KBM-7 (cell line): ENCODE data around the gene LY6G5C.

ENCODE experiments used
- DNase-seq: peaks from one replicate; pipeline ENCODE4 v3.0.0-alpha.2; 2015
- in situ Hi-C: fragments of 300-500 bp; cut with MboI; formaldehyde crosslinking; loops from 2 replicates; pipeline ENCODE4 v1.14.3; 2020; ENCODE audit warnings: low sequenced_read_pairs, low pct_unique_long_range_greater_than_20kb, mixed read lengths

LY6G5C gene

DNA sequence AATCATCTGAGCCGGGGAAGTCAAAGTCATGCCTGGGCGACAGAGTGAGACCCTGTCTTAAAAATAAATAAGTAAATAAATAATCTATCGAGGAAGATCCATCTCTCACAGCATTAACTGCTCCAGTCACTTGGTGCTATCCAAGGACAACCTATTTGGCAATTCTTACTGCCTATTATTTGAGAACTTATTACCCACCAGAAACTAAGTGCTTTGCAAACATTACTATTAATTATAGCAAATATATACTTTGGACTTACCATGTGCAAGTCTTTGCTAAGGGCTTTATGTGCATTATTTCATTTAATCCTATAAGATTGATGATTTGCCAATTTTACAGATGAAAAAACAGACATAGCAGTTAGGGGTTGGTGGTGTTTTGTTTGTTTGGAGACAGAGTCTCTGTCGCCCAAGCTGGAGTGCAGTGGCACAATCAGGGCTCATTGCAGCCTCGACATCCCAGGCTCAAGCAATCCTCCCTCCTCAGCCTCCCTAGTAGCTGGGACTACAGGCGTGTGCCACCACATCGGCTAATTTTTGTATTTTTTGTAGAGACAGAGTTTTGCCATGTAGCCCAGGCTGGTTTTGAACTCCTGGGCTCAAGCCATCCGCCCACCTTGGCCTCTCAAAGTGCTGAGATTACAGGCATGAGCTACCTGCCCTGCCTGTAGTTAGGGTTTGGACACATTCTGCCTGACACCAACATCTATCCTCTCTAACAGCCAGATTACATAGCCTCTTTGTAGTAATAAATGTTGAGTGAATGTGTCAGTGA, 26.1 kb downstream of the LY6G5C start:
- no peak for DNase-seq
- in situ Hi-C loops, result no loop called here

DNA sequence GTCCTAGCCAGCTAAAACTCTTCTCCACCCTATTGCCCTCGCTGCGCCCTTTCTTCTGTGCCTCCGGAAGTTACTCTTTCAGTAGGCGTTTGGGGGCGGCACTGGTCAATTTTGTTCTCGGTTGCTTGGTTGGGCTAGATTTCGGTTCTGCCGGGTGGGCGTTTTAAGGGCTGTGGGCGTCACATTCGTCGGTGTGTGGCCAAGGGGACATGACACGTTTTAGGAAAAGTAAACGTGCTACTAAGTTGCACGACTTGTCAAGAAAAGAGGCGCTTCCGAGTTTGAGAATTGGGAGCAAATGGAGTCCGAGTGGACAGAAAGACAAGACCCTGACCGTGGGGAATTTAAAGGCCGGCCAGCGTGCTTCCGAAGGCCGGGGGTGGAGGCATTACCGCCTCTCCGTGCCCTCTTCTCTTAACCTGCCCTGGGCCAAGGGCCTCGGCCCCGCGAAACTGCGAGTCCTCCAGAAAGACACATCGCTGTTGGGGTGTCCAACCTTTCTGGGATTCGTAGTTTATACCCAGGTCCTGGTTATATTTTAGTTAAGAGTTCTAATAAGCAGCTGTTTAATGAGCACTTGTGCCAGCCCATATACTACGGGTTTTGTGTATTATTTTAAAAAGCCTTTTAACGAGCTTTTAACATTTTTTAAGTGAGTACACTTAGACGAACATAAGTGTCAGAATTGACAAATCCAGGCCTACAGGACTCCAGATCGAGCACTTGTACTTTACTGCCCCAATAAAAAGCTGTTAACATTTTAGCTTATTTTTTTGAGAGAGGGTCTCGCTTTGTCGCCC, 27.7 kb downstream of the LY6G5C start:
- DNase-seq, result no peak
- in situ Hi-C loops, result no loop called here

DNA sequence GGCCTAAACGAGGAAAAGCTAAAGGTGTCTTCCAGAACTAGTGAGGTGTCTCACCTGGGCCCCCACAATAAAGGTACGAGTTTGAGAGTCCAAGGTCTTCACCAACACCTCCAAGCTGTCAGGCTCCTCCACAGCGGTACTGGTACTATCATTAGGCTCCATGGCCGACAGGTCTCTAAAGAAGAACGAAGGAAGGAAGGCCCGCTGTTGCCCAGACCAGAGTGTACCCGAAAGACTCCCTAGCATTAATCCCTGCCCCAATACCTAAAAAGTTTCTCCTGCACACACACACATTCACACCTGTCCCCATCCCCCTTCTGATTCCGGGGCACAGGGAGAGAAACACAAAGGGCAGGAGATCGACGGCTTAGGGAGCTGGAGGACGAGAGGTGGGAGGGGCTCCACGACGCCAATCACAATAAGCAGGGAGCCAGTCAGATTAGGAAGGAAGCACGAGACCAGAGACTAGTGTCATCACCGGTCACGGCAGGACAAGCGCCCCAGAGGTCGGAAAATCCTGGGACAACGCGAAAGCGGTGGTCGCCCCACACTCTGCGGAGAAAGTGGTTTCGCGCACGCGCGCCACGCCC, 29.2 kb downstream of the LY6G5C start:
- in situ Hi-C loops, result no loop called here
- DNase-seq, result peak; percentile 82

DNA sequence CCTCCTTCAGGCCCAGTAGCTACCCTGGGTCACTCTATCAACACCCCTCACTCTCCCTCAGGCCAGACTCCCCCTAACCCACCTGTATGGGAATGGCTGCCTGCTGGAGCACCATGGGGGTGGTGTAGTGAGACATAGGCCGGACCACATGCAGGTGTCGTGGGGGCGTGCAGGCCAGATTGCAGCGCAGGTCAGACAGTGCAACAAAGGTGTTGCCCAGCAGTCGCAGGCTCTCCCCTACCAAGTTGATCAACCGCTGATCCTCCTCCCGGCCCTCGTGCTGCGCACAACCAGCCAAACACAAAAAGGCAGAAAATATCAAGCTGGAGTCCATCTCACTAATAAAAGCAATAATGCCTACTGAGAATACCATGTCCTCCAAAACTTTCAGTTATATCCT, 35.5 kb downstream of the LY6G5C start:
- in situ Hi-C loops, result no loop called here
- no peak for DNase-seq

DNA sequence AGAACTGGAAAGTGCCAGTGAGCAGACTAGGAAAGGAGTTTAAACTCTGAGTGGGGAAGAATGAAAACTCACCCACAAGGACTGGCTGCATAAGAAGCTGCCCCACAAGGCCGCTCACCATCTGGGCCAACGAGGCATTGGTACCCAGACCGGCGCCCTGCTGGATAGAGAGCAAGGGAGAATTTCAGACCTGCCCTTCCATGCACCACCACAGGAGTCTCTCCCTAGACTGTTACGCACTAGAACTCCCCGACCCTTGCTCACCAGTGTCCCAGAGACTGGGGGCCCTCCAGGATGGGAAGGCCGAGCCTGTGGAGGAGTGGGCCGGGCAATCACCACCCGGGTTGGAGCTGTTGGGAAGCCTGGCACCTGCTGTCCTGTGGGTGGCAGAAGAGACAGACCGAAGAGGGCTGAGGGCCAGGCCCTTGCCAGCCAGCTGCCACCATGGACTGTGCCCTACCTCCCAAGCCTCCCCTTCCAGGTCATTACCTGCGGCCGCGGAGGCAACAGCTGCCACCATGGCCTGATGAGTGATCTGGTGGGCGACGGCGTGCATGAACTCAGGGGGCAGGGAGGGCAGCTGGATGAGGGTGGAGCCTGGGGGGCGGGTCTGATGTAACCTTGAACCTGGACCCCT, 36.9 kb downstream of the LY6G5C start:
- in situ Hi-C loops, result no loop called here
- no peak for DNase-seq

DNA sequence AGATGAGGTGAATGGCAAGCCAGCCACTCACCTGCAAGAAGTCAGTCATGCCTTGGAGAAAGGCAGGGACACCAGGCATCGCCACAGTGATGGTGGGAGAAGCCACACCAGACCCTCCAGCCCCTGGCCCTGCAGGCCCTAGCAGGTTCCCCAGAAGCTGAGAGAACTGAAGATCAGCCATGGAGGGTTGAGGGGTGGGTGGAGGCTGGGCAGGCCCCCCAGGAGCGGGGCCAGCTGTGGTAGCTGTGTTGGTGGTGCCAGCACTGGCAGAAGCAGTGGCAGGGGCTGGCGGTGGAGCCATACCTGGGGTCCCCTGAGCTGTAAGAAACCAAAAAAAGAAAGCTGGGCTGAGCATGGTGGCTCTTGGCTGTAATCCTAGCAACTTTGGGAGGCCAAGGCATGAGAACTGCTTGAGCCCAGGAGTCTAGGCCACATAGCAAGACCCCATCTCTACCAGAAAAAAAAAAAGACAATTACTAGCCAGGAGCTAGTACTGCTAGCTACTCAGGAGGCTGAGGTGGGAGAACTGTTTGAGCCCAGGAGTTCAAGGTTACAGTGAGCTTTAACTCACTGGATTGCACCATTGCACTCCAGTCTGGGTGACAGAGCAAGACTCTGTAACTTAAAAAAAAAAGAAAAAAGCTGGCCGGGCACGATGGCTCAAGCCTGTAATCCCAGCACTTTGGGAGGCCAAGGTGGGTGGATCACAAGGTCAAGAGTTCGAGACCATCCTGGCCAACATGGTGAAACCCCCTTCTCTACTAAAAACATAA, 37.9 kb downstream of the LY6G5C start:
- in situ Hi-C loops, result no loop called here
- DNase-seq, result no peak

DNA sequence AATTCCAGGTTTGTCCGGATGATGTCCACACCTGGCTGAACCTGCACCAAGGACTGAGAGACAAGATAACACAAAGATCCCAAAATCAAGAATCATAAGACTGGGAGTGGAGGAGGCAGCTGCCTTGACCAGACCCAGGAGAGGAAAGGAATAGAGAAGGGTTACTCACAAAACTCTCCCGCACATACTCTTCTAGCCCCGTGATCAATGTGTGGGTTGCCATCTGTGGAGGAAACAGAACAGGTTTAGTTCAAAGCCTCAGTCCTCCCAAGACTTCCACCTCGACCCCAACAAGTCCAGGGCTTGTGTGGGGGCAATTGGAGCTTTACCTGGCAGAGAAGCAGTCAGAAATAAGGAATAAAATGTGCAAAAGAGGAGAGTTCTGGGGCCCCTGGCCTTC, 39.5 kb downstream of the LY6G5C start:
- DNase-seq, result no peak
- in situ Hi-C loops, result no loop called here

DNA sequence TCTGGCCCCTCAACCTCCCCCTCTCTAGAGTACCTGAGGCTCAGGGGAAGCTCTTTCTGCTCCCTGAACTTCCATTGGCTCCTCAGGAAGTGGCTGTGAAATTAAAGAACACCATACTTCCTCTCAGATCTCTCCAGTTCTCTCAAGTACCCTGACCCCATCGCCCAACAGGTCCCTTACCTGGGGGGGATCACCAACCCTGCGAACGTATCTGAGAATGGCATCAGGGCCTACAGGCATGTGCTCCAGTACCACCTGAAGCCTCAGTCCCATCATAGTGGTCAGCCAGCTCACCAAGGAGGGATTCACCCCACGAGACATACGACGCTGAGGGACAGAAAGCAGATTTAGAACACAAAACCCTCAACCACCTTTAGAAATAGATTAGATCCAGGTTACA, 40.3 kb downstream of the LY6G5C start:
- in situ Hi-C loops, result no loop called here
- DNase-seq, result no peak

DNA sequence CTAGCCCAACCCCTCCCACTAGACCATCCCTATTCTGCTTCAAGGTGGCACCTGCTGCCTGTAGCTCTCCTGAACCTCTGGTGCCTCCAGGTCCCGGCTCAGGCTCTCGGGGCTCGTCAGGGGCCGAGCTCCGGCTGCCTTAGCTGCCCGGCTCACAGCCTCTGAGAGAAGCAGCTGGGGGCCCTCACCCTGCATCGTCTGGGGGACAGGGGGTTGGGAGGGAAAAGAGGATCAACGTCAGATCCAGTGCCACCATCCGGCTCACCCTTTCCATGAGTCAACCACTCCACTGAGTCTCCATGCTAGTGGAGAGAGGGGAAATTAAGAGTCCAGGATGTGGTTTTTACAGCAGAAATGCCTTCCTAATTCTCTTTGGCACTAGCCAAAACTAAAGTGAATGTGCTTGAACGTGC, 41.4 kb downstream of the LY6G5C start:
- in situ Hi-C loops, result no loop called here
- DNase-seq, result no peak

DNA sequence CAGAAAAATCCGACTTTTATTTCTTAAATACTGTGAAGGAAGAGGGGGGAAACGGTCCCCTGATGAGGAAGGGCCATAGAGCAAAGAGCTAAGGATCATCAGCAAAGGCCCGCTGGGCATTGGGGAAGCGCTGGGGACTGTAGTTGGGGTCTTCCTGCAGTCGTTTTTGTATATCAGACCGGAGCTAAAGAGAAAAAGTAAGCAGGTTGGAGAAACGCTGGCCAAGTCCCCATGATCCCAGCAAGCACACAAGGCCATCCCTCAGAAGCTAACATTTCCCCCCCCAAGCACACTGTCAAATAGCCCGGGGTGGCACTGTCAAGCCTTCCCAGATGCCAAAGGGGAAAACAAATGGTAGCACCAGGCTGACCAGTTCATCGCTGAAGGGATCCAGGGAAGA, 41.8 kb downstream of the LY6G5C start:
- in situ Hi-C loops, result no loop called here
- no peak for DNase-seq

DNA sequence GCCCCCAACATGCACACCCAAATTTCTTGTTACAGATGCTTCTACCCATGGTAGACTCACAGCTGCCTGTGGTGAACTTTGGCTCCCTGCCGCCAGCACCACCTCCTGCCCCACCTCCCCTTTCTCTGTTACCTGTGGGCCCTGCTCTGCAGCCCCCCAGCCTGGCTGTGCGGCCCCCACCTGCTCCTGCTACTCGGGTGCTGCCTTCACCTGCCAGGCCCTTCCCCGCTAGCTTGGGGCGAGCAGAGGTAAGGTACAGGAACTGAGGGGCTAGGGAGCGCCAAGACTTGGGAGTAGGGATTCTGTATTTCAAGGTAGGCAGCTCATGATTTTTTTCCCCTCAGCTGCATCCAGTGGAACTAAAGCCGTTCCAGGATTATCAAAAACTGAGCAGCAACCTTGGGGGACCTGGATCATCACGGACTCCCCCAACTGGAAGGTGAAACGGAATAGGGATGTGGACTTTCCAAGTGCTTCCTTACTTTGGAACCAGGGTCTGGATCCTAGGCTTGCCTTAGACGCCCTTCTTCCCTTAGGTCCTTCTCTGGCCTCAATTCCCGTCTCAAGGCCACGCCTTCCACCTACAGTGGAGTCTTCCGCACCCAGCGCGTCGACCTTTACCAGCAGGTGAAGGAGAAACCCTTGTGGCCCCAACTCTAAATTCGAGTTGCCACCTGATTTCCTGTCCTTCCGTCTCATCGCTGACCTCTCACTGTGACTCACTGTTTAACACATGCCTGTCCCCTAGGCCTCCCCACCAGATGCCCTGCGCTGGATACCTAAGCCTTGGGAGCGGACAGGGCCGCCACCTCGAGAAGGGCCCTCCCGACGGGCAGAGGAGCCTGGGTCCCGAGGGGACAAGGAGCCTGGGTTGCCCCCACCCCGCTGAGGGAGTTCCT, 43.9 kb downstream of the LY6G5C start:
- DNase-seq, result no peak
- in situ Hi-C loops, result no loop called here

DNA sequence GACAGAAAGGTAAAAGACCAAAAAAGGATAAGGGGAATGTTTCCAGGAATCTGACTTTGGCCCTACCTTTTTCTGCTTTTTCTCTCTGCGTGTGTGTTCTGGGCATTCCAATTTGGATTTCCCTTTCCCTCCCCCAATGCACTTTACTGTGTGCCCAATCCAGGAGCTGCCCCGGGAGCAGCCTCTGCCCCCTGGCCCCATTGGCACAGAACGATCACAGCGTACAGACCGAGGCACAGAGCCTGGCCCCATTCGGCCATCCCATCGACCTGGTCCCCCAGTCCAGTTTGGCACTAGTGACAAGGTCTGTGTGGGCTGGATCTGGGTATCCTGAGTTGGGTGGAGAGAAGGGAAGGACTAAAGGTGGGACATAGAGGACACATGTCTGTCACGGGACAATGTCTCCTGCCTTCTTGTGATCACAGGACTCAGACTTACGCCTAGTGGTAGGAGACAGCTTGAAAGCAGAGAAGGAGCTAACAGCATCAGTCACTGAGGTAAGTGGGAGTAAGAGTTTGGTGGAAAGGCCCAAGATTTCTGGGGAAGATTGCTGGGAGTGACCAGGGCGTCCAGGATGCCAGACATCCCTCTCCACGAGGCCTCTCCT, 45.8 kb downstream of the LY6G5C start:
- DNase-seq, result no peak
- in situ Hi-C loops, result no loop called here

DNA sequence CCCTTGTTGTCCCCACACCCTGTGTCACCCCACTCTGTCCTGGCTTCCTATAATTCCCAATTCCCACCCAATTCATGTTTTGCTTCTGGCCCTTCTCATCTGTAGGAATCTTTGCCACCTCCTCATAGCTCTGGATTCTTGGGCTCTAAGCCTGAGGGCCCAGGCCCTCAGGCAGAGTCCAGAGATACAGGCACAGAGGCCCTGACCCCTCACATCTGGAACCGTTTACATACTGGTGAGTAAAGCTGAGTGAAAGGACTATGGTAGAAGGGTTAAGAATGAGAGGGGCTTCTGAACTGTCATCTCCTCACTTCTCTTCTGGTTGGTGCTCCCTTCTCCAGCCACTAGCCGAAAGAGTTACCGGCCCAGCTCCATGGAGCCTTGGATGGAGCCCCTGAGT, 46.7 kb downstream of the LY6G5C start:
- in situ Hi-C loops, result no loop called here

DNA sequence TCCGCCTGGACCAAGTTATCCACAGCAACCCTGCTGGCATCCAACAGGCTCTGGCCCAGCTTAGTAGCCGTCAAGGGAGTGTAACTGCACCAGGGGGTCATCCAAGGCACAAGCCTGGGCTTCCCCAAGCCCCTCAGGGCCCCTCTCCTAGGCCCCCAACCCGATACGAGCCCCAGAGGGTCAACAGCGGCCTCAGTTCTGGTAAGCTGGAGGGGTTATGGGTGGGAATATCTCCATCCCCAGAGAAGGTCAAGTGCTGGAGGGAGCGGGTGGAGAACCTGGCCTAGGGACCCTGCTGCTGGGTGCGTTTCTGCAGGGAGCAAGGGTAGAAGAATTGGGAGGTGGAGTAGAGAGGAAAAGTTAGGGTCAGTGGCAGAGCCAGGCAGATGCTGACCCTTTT, 47.4 kb downstream of the LY6G5C start:
- in situ Hi-C loops, result no loop called here
- DNase-seq, result no peak

More for the DNA sequence above, 46.7 kb downstream of the LY6G5C start:
- no peak for DNase-seq

DNA sequence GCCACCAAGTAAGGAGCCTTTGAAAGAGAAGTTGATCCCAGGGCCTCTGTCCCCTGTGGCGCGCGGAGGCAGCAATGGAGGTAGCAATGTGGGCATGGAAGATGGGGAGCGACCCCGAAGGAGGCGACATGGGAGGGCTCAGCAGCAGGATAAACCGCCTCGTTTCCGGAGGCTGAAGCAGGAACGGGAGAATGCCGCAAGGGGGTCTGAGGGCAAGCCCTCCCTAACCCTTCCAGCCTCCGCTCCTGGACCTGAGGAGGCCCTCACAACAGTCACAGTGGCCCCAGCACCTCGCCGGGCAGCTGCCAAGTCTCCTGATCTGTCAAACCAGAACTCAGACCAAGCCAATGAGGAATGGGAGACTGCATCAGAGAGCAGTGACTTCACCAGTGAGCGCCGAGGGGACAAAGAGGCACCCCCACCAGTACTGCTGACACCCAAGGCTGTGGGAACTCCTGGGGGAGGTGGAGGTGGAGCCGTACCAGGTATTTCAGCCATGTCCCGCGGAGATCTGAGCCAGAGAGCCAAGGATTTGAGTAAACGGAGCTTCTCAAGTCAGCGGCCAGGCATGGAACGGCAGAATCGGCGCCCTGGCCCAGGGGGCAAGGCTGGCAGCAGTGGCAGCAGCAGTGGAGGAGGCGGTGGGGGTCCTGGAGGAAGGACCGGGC, 48.5 kb downstream of the LY6G5C start:
- in situ Hi-C loops, result no loop called here
- DNase-seq, result no peak

DNA sequence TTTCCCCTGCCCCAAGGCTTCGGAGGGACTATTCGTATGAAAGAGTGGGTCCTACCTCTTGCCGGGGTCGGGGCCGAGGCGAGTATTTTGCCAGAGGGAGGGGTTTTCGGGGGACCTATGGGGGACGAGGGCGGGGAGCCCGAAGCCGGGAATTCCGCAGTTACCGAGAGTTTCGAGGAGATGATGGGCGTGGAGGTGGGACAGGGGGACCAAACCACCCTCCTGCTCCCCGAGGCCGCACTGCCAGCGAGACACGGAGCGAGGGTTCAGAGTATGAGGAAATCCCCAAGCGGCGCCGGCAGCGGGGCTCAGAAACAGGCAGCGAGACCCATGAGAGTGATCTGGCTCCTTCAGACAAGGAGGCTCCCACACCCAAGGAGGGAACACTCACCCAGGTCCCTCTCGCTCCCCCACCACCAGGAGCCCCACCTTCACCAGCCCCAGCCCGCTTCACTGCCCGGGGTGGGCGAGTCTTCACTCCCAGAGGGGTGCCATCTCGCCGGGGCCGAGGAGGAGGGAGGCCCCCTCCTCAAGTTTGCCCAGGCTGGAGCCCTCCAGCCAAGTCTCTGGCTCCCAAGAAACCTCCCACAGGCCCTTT, 49.1 kb downstream of the LY6G5C start:
- in situ Hi-C loops, result no loop called here
- DNase-seq, result no peak

DNA sequence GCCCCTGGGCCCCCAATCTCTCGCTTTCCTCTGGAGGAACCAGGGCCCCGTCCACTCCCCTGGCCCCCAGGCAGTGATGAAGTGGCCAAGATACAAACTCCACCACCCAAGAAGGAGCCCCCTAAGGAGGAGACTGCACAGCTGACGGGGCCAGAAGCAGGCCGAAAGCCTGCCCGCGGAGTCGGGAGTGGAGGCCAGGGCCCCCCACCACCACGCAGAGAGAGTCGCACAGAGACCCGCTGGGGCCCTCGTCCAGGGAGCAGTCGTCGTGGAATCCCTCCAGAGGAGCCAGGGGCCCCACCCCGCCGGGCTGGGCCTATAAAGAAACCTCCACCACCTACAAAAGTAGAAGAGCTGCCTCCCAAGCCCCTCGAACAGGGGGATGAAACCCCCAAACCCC, 49.7 kb downstream of the LY6G5C start:
- in situ Hi-C loops, result no loop called here
- DNase-seq, result no peak
